GM03348 (cell line): ENCODE measurements around the gene LHFPL3.

Experiments
- DNase-seq: peaks from one replicate; pipeline ENCODE4 v3.0.0; 2012; ENCODE audit warnings: low spot score

LHFPL3 gene

DNA sequence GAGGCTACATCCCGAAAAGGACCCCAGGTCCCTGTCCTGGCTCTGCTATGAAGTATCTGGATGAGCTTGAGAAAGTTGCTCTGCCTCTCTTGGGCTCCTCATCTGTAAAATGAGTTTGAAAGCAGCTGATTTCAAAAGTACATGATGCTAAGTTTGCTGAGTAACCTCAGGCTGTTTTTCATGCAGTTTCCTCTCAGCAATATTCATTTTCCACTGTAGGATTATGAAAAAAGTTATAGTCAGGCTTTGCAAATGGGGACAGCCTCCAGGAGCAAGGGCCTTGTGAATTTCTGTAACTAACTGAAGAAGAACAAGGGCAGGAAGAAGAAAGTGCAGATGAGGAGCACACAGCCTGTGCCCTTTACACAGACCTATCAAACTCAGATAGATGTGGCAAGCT, 518.3 kb downstream of the LHFPL3 start:
- no peak for DNase-seq

GRCh38 chr7:104848138-104848990, 520.0 kb downstream of the LHFPL3 start:
- peak; percentile 58 for DNase-seq

GRCh38 chr7:104850374-104850773, 522.0 kb downstream of the LHFPL3 start:
- no peak for DNase-seq

DNA sequence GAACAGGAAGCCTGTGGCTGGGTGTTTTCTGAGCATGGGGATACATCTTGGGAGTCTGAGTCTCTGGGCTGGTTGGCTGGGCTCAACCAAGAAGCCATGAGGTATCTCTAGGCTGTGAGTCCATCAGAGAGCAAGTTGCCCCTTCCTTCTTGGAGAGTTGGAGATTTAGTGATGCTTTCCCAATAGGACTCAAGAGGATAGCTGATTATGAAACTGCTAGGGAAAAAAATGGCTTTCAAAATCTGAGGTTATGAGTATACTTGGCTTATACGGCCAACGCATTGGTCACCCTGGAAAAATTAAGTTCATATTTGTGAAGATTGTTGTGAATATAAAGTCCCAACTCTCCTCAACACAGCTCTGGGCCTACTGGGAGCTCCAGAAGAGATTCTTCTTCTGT, 522.9 kb downstream of the LHFPL3 start:
- no peak for DNase-seq

DNA sequence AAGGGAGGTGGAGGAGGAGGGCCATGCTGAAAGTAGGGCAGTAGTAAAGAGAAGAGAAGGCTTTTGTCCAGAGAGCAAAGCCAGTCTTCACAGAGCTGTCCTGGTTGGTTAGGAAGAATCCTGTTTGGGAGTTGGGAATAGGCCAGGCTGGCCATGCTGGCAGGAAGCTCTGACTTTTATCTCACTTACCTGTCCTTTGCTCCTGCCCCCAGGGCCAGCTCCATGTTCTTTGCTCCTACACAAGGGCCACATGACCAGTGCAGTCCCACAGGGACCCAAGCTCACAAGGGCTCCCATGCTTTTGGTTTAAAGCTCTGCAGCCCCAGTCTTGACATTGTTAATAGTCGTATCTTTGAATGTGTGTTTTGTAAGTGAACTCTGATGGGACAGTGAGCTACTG, 524.0 kb downstream of the LHFPL3 start:
- no peak for DNase-seq

DNA sequence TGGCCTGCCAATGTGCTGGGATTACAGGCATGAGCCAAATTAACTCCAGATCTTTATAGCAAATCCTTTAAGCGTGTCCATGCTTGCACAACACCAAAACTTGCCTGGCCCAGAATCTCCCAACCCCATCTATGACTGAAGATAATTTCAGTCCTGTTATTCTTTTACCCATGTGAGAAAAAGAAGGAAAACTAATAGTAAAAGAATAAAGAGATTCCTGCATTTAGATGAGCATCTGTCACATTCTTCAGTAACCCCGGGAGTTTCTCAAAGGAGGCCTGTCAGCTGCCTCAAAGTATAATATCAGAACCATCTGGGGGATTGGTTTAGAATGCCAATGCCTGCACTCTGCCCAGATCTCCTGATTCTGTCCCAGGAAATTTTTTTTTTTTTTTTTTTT, 527.5 kb downstream of the LHFPL3 start:
- no peak for DNase-seq

GRCh38 chr7:104857458-104858425, 529.3 kb downstream of the LHFPL3 start:
- DNase-seq, result no peak

DNA sequence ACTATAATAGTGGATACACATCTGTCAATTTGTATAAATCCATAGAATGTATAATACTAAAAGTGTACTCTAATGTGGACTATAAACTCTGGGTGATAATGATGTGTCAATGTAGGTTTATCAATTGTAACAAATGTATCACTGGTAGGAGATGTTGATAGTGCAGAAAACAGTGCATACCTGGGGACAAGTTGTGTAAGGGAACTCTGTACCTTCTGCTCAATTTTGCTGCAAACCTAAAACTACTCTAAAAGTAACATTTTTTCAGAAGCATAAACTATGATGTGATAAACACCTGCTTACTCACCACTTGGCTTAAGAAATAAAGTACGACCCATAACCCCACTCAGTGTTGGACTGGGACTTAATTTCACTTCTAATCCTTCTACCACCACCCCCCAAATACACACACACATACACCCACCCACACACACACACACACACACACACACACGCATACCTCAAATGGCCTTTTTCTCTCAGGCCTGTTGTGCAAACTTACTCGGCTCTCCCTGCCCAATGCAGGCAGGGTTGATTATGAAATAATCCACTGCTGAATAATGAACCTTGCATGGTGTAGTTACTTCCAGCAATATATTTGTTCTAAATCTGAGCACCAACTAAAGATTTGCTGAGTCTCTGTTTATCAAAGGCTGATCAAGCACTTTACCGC, 531.5 kb downstream of the LHFPL3 start:
- no peak for DNase-seq

DNA sequence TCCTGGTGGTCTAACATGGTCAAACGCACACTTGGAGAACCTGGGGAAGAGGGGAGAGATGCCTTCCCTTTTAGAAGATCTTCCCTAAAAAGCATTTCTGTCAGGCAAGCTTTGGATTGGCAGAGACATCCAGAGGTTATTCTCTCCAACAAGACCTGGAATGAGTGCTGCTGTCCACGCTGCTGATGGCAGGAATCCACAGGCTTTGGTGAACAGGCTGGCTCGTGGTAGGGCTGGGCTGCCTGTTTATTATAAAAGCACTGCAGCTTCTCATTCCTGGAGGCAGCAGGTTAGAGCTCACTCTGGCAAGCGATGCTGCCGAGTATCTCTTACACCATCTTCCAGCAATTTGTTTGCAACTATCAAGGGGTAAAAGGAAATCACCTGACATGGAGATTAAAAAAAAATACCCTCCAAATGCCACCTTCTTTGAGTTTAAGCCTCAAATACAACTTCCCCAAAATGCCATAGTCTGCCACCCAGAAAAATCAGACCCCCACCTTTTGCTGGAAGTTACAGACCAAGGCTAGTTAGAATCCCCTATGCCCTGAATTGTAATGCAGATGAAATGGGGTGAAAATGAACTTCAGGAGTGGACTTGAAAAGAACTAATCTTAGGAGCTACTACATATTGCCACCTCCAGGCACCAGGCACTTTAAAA, 533.5 kb downstream of the LHFPL3 start:
- DNase-seq, result no peak

- DNase-seq, result peak; percentile 33
Observed at GRCh38 chr7:104862719-104863118, 534.3 kb downstream of the LHFPL3 start.

DNA sequence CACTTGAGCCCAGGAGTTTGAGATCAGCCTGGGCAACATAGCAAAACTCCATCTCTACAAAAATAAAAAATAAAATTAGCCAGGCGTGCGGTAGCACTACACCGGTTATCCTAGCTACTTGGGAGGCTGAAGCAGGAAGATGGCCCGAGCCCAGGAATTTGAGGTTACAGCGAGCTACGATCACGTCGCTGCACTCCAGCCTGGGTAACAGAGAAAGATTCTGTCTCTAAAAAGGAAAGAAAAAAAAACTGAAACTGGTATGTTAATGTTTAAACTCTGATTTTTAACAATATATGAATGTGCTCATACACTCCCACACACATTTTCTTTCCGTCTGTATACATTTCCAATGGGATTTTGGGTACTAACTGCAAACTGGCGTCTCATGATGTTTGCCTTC, 545.0 kb downstream of the LHFPL3 start:
- no peak for DNase-seq

GRCh38 chr7:104878577-104878976, 550.2 kb downstream of the LHFPL3 start:
- DNase-seq, result no peak

DNA sequence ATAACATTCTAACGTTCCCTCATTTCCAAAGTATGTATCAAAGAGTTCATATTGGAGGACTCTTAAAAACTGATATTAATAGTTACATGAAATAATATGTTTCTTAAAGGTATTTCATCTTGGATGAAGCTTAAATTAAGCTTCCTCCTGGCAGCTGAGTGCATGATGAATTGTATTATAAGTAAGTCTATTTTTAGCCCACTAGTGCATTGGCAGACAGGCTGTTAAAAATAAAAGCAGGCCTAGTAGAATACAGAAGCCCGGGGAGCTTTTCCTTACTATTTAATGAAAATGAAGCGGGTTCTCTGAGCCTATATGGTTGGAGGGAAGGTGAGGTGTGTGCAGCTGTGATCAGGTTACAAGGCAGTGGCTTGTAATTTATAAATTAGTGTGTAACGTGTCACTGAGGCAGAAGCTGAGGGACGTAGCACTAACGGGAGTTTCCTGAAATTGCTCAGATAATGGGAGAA, 554.9 kb downstream of the LHFPL3 start:
- no peak for DNase-seq

GRCh38 chr7:104883718-104884452, 555.5 kb downstream of the LHFPL3 start:
- DNase-seq, result peak; percentile 91

GRCh38 chr7:104886651-104887050, 558.2 kb downstream of the LHFPL3 start:
- DNase-seq, result no peak

- no peak for DNase-seq
Observed at GRCh38 chr7:104890216-104890615, 561.8 kb downstream of the LHFPL3 start.

GRCh38 chr7:104891949-104892348, 563.5 kb downstream of the LHFPL3 start:
- no peak for DNase-seq

DNA sequence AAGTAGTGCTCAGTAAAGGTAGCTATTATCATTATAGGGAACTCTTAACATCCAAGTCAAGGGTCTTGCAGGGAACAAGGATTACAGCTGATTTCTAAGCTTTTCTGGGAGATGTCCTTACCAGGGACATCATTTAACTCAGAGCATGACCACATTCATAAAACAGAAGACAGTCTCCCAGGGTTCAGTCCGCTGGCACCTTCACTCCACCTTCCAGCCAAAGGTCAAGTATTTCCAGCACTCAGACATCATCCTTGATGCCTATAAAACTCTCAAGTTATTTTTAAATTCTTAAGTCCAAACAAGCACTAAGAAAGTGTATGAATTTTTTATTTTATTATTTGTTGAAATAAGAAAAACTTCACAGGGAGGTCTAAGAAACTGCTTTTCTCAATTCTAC, 565.9 kb downstream of the LHFPL3 start:
- DNase-seq, result no peak

- no peak for DNase-seq
Observed at GRCh38 chr7:104894726-104895521, 566.5 kb downstream of the LHFPL3 start.
